Central memory CD8-positive, alpha-beta T cell (primary cell): Measurements from ENCODE around the gene COL5A2.

Experiments used
- ATAC-seq: fragments of 150-1000 bp; cut with Tn5 transposase; replicated peaks from 2 replicates; pipeline ENCODE4 v1.10.0; 2022; ENCODE audit warnings: mild to moderate bottlenecking, moderate FRiP score, moderate number of reproducible peaks; ENCODE audit not compliant: poor library complexity, severe bottlenecking; ENCODE audit errors: extremely low read depth
- DNase-seq, 2 donors: peaks; one replicate each; pipeline ENCODE4 v3.0.0; 2021; ENCODE audit warnings: low spot score in 2 of 2
- H3K27ac Mint-ChIP-seq: one replicate; pipeline ENCODE4 v1.8.0; 2022; ENCODE audit warnings: low read depth, mild to moderate bottlenecking, moderate library complexity, mixed read lengths
- H3K27me3 Mint-ChIP-seq: one replicate; pipeline ENCODE4 v1.8.0; 2022; ENCODE audit warnings: mixed read lengths
- H3K36me3 Mint-ChIP-seq: one replicate; pipeline ENCODE4 v1.8.0; 2022; ENCODE audit warnings: mild to moderate bottlenecking, moderate library complexity, mixed read lengths; ENCODE audit not compliant: insufficient read depth
- H3K4me1 Mint-ChIP-seq: one replicate; pipeline ENCODE4 v1.8.0; 2022; ENCODE audit warnings: mixed read lengths
- H3K4me3 Mint-ChIP-seq: one replicate; pipeline ENCODE4 v1.8.0; 2022; ENCODE audit warnings: mild to moderate bottlenecking, moderate library complexity, mixed read lengths
- H3K9me3 Mint-ChIP-seq: one replicate; pipeline ENCODE4 v1.8.0; 2022; ENCODE audit warnings: mixed read lengths

The COL5A2 gene

GRCh38 chr2:189204322-189204941 is 24.9 kb upstream of the COL5A2 start:
- Mint-ChIP-seq H3K4me3 (no peak overlapping the region), H3K27me3 (no peaks in the 10 kb centered on the region), H3K27ac (no peak overlapping the region), H3K4me1 (peaks cover 5% of the 10 kb centered on the region), H3K36me3 (no peaks in the 10 kb centered on the region), H3K9me3 (no peaks in the 10 kb centered on the region)
- ATAC-seq, result no peak
- DNase-seq, result no peak

GRCh38 chr2:189203177-189203799 is 23.7 kb upstream of the COL5A2 start:
- ATAC-seq (no peak), DNase-seq (no peak)
- no peaks in the 10 kb centered on the region for H3K9me3 Mint-ChIP-seq
- no peak overlapping the region for H3K4me3 Mint-ChIP-seq
- H3K27me3 Mint-ChIP-seq, result no peaks in the 10 kb centered on the region
- no peak overlapping the region for H3K27ac Mint-ChIP-seq
- peaks cover 5% of the 10 kb centered on the region for H3K4me1 Mint-ChIP-seq
- H3K36me3 Mint-ChIP-seq, result no peaks in the 10 kb centered on the region

- no peak overlapping the region for H3K27ac Mint-ChIP-seq
- no peaks in the 10 kb centered on the region for H3K27me3 Mint-ChIP-seq
- no peaks in the 10 kb centered on the region for H3K9me3 Mint-ChIP-seq
- ATAC-seq (no peak), DNase-seq (no peak)
- H3K36me3 Mint-ChIP-seq, result no peaks in the 10 kb centered on the region
- H3K4me1 Mint-ChIP-seq, result peaks cover 5% of the 10 kb centered on the region
- H3K4me3 Mint-ChIP-seq, result no peak overlapping the region
Observed at GRCh38 chr2:189199797-189200196, 20.2 kb upstream of the COL5A2 start.

GRCh38 chr2:189192766-189193165 is 13.2 kb upstream of the COL5A2 start:
- Mint-ChIP-seq H3K4me1 (no peaks in the 10 kb centered on the region), H3K36me3 (no peaks in the 10 kb centered on the region), H3K9me3 (peaks cover 5% of the 10 kb centered on the region), H3K27ac (no peak overlapping the region), H3K27me3 (no peaks in the 10 kb centered on the region), H3K4me3 (no peak overlapping the region)
- DNase-seq (no peak), ATAC-seq (no peak)

GRCh38 chr2:189191766-189192165 is 12.2 kb upstream of the COL5A2 start:
- Mint-ChIP-seq H3K36me3 (no peaks in the 10 kb centered on the region), H3K27me3 (no peaks in the 10 kb centered on the region), H3K27ac (no peak overlapping the region), H3K4me1 (no peaks in the 10 kb centered on the region), H3K9me3 (peaks cover 5% of the 10 kb centered on the region), H3K4me3 (no peak overlapping the region)
- ATAC-seq, result no peak
- no peak for DNase-seq

GRCh38 chr2:189190685-189191084 is 11.1 kb upstream of the COL5A2 start:
- no peak for DNase-seq
- Mint-ChIP-seq H3K4me3 (no peak overlapping the region), H3K27me3 (no peaks in the 10 kb centered on the region), H3K27ac (no peak overlapping the region), H3K4me1 (no peaks in the 10 kb centered on the region), H3K36me3 (no peaks in the 10 kb centered on the region), H3K9me3 (peaks cover 5% of the 10 kb centered on the region)
- ATAC-seq, result no peak

GRCh38 chr2:189188115-189188805 is 8.7 kb upstream of the COL5A2 start:
- ATAC-seq (no peak), DNase-seq (no peak)
- H3K27me3 Mint-ChIP-seq, result no peaks in the 10 kb centered on the region
- no peaks in the 10 kb centered on the region for H3K36me3 Mint-ChIP-seq
- no peak overlapping the region for H3K27ac Mint-ChIP-seq
- H3K9me3 Mint-ChIP-seq, result peaks cover 5% of the 10 kb centered on the region
- no peaks in the 10 kb centered on the region for H3K4me1 Mint-ChIP-seq
- H3K4me3 Mint-ChIP-seq, result no peak overlapping the region

- H3K27ac Mint-ChIP-seq, result no peak overlapping the region
- no peak overlapping the region for H3K4me3 Mint-ChIP-seq
- H3K36me3 Mint-ChIP-seq, result no peaks in the 10 kb centered on the region
- no peaks in the 10 kb centered on the region for H3K9me3 Mint-ChIP-seq
- ATAC-seq (no peak), DNase-seq (no peak)
- H3K27me3 Mint-ChIP-seq, result peaks cover 11% of the 10 kb centered on the region
- H3K4me1 Mint-ChIP-seq, result peaks cover 9% of the 10 kb centered on the region
Observed at GRCh38 chr2:189183170-189183569, 3.6 kb upstream of the COL5A2 start.

- Mint-ChIP-seq H3K9me3 (no peaks in the 10 kb centered on the region), H3K27me3 (peaks cover 11% of the 10 kb centered on the region), H3K4me1 (peaks cover 9% of the 10 kb centered on the region), H3K4me3 (no peak overlapping the region), H3K36me3 (no peaks in the 10 kb centered on the region), H3K27ac (no peak overlapping the region)
- DNase-seq (no peak), ATAC-seq (no peak)
Observed at GRCh38 chr2:189181706-189182105, 2.1 kb upstream of the COL5A2 start.

- Mint-ChIP-seq H3K9me3 (no peaks in the 10 kb centered on the region), H3K36me3 (no peaks in the 10 kb centered on the region), H3K4me3 (no peak overlapping the region), H3K27me3 (peaks cover 11% of the 10 kb centered on the region), H3K4me1 (peaks cover 9% of the 10 kb centered on the region), H3K27ac (no peak overlapping the region)
- DNase-seq (no peak), ATAC-seq (no peak)
Observed at GRCh38 chr2:189178726-189179569, 613 bp downstream of the COL5A2 start.

- Mint-ChIP-seq H3K9me3 (no peaks in the 10 kb centered on the region), H3K4me3 (no peak overlapping the region), H3K4me1 (peaks cover 9% of the 10 kb centered on the region), H3K27ac (no peak overlapping the region), H3K27me3 (peaks cover 11% of the 10 kb centered on the region), H3K36me3 (no peaks in the 10 kb centered on the region)
- ATAC-seq (no peak), DNase-seq (no peak)
Observed at GRCh38 chr2:189178054-189178453, 1.5 kb downstream of the COL5A2 start.

GRCh38 chr2:189177251-189177840 is 2.2 kb downstream of the COL5A2 start:
- Mint-ChIP-seq H3K27ac (no peak overlapping the region), H3K4me3 (no peak overlapping the region), H3K9me3 (no peaks in the 10 kb centered on the region), H3K4me1 (peaks cover 9% of the 10 kb centered on the region), H3K27me3 (peaks cover 11% of the 10 kb centered on the region), H3K36me3 (no peaks in the 10 kb centered on the region)
- no peak for ATAC-seq
- no peak for DNase-seq
